COLO829 (cell line): ENCODE data around the gene SOAT1.

Source experiments
- DNase-seq: peaks from one replicate; pipeline ENCODE4 v3.0.0; 2012; ENCODE audit warnings: low spot score

Gene SOAT1

GRCh38 chr1:179305450-179305849, 11.9 kb downstream of the SOAT1 start:
- DNase-seq: no peak

- no peak for DNase-seq
These were observed 16.7 kb downstream of the SOAT1 start for GRCh38 chr1:179310291-179310690.

- peak; percentile 92 for DNase-seq
These were observed 17.1 kb downstream of the SOAT1 start for GRCh38 chr1:179310721-179311120.

GRCh38 chr1:179311149-179311700, 17.6 kb downstream of the SOAT1 start:
- DNase-seq: no peak

- DNase-seq: no peak
These were observed 19.4 kb downstream of the SOAT1 start for GRCh38 chr1:179313004-179313403.

GRCh38 chr1:179314928-179315327, 21.3 kb downstream of the SOAT1 start:
- DNase-seq: no peak

GRCh38 chr1:179318491-179318890, 24.9 kb downstream of the SOAT1 start:
- no peak for DNase-seq

- no peak for DNase-seq
These were observed 28.1 kb downstream of the SOAT1 start for GRCh38 chr1:179321533-179322216.

- DNase-seq: no peak
These were observed 29.0 kb downstream of the SOAT1 start for GRCh38 chr1:179322557-179322956.

- DNase-seq: no peak
These were observed 29.8 kb downstream of the SOAT1 start for GRCh38 chr1:179323436-179323835.

GRCh38 chr1:179325836-179326235, 32.2 kb downstream of the SOAT1 start:
- DNase-seq: no peak

- DNase-seq: peak; percentile 50
These were observed 33.1 kb downstream of the SOAT1 start for GRCh38 chr1:179326746-179327145.

GRCh38 chr1:179327196-179327595, 33.6 kb downstream of the SOAT1 start:
- no peak for DNase-seq

GRCh38 chr1:179327679-179328078, 34.1 kb downstream of the SOAT1 start:
- DNase-seq: no peak

- no peak for DNase-seq
These were observed 36.3 kb downstream of the SOAT1 start for GRCh38 chr1:179329862-179330261.

- no peak for DNase-seq
These were observed 40.8 kb downstream of the SOAT1 start for GRCh38 chr1:179334440-179334839.

- DNase-seq: no peak
These were observed 43.7 kb downstream of the SOAT1 start for GRCh38 chr1:179337288-179337687.

- DNase-seq: no peak
These were observed 44.5 kb downstream of the SOAT1 start for GRCh38 chr1:179337942-179338560.

GRCh38 chr1:179340918-179341317, 47.3 kb downstream of the SOAT1 start:
- DNase-seq: no peak

GRCh38 chr1:179341943-179342547, 48.4 kb downstream of the SOAT1 start:
- no peak for DNase-seq

GRCh38 chr1:179342740-179343404, 49.3 kb downstream of the SOAT1 start:
- DNase-seq: no peak

GRCh38 chr1:179351281-179351680, 57.7 kb downstream of the SOAT1 start:
- no peak for DNase-seq

GRCh38 chr1:179352236-179352635, 58.6 kb downstream of the SOAT1 start:
- DNase-seq: no peak
